Stimulated activated CD8-positive, alpha-beta memory T cell treated with anti-CD3 and anti-CD28 coated beads, Interleukin-15, amount 100 ng/mL, for 24 hours (primary cell): ENCODE measurements around the gene MAK.
"Not testable (repeated sequence)": the region's sequence is repeated elsewhere in the genome, so short reads cannot be mapped to it uniquely, and the experiment has no call there.

Experiments
- DNase-seq: peaks from one replicate; pipeline ENCODE4 v3.0.0-alpha.2; 2020; ENCODE audit warnings: low read depth

Gene MAK, protein sequence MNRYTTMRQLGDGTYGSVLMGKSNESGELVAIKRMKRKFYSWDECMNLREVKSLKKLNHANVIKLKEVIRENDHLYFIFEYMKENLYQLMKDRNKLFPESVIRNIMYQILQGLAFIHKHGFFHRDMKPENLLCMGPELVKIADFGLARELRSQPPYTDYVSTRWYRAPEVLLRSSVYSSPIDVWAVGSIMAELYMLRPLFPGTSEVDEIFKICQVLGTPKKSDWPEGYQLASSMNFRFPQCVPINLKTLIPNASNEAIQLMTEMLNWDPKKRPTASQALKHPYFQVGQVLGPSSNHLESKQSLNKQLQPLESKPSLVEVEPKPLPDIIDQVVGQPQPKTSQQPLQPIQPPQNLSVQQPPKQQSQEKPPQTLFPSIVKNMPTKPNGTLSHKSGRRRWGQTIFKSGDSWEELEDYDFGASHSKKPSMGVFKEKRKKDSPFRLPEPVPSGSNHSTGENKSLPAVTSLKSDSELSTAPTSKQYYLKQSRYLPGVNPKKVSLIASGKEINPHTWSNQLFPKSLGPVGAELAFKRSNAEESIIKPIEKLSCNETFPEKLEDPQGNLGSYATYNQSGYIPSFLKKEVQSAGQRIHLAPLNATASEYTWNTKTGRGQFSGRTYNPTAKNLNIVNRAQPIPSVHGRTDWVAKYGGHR

DNA sequence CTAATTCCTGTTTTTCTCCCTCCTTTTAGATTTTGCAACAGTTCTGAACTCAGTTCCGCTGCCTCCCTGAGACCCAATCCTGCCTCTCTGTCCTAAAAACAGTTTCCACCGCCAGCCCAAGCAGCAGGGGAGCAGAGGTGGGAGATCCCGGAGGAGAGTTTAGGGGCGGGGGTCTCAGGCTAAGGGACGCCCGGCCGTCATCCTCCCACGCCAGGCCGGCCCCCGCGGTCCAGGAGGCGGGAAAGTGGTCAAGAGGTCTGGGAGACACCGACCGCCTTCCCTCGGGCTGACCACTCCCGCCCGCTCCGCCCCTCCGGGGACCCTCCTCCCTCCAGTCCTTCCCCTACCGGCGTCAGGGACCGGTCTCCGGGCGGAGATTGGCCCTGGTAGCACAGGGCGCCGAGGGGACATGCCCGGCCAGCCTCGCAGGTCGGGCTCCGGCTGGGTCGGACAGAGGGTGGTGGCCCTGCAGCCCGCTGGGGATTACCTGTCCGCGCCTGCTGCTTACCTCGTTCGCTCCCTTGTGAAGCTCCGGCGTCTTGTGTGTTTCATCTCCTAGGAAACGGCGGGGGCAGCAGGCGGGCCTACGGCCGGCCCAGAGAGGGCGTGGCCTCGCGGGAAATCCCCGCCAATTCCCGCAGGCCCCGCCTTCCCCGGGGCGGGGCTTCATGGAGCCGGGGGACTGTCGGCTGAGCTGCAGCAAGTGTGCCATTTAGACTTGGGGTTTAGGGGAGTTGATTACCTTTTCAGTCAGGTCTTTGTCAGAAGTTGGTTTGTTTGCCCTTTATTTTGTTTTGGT lies at the start of gene MAK:
Gene MAK (minus strand): TSS at position 545 of the 799 bp plus-strand sequence. CDS start 7,891 bp downstream, outside the sequence.
- DNase-seq, result peak; percentile 63

DNA sequence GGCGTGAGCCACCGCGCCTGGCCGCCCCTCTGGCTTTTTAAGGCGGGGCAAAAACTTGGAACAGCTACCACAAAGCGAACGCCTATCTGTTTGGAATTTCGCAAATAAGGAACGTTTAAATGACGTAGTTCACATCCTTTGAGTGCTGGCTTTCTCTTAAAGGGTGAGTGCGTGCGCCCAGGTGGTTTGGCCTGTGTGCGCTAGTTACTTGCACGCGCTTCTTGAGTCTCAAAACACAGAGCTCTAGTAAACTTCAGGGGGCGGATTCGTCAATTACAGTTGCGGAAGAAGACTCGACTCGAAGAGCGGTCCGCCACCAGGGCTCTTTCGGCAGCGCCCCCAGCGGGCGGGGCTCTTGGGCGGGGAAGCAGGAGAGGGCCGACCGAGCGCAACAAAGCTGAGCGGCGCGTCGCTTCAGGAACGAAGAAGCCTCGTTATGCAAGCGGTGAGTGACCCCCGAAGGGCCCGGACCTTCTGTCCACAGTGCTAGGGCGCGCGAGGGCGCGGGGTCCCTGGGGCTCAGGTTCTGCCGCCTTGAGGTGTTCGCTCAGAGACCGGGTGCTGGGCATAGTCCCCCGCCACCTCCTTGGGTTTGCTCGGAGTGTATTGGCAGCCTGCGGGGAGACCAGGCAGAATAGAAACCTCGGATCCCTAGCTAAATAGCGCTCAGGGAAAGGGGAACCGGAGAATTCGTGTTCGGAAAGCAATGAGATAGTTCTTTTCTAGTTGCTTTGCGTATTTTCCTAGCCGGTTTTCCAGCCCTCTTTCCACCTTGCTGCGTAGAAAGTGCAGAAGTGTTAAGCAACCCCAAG lies 48.6 kb upstream of the MAK start, which contains the start of gene SYCP2L:
Gene SYCP2L (plus strand): TSS at position 362 of the 812 bp plus-strand sequence. CDS start 75 bp downstream, at position 437.
- DNase-seq, result no peak

DNA sequence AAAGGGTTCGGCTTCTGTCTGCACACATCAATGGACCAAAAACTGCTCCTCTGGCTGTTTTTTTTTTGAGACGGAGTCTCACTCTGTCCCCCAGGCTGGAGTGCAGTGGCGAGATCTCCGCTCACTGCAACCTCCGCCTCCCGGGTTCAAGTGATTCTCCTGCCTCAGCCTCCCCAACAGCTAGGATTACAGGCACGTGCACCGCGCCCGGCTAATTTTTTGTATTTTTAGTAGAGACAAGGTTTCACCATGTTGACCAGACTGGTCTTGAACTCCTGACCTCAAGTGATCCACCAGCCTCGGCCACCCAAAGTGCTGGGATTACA lies 48.0 kb upstream of the MAK start:
- DNase-seq, result not testable (repeated sequence)

DNA sequence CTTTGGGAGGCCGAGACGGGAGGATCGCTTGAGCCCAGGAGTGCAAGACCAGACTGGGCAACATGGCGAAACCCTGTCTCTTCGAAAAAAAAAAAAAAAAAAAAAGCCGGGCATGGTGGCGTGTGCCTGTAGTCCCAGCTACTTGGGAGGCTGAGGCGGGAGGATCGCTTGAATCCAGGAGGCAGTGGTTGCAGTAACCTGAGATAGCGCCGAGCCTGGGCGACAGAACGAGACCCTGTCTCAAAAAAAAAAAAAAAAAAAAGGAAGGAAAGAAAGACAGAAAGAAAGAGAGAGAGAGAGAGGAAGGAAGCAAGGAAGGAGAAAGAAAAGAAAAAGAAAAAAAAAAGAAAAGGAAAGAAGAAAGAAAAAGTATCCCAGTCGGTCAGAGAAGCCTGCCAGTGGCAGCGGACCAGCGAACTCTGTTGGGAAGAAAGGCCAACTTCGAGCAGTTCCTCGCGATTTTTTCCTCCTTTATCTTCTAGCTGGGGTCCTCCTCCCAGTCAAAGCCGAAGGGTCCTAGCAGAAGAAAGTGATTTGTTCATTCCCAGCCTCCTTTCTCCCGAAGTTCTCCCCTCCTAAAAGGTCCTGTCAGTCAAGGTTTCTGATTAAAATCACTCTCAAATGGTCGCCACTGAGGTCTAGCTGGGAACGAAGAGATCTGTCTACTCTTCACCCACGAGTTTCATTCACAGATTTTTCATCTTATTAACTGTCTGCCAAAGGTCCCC lies 46.1 kb upstream of the MAK start:
- DNase-seq, result no peak

DNA sequence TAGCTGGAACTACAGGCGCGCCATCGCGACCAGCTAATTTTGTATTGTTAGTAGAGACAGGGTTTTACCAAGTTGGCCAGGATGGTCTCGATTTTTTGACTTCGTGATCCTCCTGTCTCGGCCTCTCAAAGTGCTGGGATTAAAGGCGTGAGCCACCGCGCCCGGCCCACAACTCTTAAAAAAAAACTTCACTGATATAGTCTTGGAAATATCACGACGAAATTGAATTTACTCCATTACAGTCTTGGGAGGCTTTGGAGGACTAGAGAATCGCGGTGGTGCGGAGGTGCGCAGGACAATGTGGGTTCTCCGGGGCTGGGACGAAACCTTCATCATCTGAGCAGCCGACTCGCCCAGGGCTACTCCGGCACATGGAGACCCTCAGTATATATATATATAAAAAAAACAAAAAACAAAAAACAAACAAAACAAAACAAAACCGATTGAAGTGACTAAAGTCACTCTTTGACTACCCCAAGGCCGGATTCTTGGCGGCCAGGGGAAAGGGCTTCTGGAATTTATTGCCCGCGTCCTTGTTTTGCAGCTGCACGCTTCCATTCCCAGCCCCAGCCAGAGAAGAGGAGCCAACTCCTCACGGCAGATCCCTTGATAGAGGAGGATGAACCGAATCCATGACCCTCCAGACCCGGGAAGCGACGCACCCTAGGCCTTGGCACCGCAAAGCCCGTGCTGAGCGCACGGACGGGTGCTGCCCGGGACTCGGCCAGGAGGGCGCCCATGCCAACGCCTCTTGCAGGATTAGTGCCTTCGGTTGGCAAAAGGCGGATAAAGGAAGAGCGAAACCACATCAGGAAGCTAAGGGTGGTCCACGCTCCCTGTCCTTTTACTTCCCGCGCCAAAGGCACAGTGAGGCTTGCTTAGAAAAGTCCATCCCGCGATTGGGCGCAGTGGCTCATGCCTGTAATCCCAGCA lies 45.2 kb upstream of the MAK start:
- no peak for DNase-seq

DNA sequence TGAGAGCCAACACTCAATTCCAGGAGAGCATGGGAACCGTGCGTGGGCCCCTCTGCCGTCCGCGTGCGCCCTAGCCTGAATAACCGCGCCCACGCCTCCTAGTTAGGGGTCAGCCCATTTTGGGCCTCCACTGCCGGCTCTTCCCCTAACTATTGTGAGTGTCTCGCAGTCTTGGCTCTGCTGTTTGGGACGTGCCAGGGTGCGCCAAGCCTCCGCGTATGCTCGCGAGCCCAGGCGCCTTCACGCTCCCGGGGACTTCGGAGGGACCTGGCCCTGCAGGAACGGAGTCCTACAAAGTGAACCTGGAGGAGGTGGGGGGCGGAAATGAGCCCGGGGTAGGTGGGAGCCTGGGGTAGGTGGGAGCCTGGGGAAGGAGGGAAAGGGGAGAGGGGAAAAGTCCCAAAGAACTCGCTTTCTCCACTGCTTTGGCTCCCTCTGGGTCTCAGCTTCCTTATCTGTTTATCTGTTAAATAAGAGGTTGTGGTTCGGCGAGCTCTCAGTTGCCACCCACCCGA lies 44.4 kb upstream of the MAK start:
- no peak for DNase-seq

DNA sequence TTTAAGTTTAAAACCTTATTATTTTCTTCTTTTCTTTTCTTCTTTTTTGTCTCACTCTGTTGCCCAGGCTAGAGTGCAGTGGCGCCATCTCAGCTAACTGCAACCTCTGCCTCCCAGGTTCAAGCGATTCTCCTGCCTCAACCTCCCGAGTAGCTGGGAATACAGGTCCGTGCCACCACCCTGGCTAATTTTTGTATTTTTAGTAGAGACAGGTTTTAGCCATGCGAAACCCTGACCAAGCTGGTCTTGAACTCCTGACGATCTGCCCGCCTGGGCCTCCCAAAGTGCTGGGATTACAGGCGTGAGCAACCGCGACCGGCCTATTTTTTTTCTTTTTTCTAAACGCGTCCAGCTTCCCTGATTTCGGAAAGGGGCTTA lies 43.9 kb upstream of the MAK start:
- not testable (repeated sequence) for DNase-seq

DNA sequence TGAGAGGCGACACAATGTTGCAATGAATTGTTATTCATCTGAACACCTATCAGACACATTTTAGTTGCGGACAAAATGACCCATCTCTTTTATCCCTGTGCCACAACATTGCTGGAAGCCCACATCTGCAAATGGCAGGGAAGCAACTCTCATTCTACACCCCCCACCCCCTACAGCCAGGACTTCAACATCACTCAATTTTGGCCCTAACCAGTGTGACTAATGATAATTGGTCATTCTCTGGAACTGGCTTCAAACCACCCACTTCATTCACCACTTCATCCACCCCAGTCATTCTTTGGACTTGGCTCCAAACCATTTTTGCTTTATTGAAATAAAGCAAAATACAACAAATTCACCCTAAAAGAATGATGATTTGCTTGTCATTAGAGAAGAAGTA lies 42.0 kb upstream of the MAK start:
- DNase-seq, result no peak

DNA sequence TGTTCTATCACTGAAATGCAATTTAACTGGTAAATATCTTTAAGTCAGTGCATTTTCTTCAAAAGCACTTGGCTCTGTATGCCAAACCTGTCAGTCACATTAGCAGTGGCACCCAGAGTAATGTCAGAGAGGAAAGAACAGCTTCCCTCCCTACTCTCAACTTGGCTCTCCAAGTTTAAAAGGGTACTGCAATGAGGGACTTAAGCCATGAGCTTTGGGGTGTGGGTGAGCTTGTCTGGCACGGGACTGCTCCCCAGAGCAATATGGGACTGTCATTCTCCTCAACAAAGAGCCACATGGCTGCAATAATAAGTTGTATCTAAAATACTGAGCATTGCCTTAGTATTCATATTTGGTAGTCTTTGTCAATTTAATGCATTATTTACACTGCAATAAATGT lies 39.5 kb upstream of the MAK start:
- no peak for DNase-seq

DNA sequence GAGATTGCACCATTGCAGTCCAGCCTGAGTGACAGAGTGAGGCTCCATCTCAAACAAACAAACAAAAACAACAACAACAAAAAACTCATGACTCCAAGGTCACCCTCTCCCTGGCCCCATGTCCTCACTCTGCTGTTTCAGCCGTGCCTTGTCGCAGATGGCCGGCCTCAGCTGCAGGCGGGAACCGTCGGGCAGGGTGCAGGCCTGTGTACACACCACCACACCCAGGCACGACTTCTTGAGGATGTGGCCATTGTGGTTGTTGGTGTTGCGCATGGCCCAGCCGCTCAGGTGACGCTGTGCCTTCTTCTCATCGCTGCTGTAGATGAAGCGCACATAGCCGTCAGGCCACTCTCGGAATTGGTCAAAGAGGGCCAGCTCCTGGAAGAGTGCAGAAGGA lies 38.7 kb upstream of the MAK start:
- no peak for DNase-seq

DNA sequence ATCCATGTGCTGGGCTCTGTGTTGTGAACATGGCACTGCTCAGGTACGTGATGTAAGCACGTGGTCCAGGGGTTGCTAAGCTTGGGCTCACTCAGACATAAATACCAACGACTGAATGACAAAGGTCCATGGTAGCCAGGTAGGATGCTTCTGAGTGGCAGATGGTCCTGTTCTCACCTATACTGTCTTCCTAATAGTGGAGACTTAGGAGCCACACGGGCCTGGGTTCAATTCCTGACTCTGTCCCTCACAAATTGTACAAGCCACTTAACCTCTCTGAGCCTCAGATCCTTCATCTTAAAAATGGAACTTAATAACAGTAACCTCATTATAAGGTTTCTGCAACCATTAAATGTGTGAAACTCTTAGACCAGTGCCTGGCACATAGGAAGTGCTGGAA lies 36.7 kb upstream of the MAK start:
- DNase-seq, result no peak

DNA sequence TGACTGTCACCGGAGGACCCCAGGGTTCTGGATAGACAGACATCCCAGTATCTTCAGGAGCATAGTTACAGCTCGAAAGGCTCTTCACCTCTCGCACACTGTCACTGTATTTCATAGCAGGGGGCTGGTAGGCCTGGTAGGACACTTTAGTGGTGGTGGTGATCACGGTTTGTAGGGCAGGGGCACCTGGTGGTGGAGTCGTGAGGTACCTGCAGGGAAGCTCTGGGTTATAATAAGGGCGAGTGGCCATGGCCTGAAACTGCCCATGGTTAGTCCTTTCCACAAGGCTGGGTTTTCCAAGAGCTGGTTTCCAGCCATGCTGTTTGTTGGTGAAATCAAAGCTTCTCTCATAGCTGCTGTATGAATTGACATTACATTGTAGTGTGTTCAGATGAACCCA lies 35.9 kb upstream of the MAK start:
- DNase-seq, result no peak

DNA sequence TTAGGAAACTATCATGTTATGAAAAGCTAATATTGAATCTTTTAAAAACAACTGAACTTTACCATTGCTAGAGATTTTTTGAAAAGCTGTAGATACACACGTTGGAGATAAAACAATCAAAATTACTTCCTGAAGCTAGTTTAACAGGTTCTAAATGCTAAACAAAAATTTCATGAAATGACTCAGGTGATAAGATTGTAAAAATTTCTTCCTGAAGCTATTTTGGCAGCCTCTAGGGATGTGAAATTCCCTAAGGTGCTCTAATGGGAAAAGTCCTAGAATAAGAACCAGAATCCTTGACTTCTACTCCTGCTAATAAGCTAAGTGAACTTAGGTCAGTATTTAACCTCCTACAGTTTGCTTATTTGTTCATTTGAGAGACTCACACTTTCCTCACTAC lies 35.0 kb upstream of the MAK start:
- DNase-seq, result no peak

DNA sequence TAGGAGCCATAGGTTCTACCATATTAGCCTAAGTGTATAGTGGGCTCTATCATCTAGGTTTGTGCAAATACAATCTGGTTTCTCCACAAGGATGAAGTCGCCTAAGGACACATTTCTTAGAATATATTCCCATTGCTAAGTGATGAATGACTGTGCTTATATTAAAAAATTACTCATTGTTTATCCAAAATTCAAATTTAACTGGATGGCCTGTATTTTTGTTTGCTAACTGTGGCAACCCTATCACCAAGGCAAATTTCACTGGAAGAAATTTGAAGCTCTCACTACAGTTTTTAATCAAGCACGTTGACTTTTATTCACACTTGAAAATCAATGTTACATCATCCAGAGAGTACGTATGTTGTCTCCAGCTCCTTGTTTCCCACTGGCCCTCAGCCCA lies 29.6 kb upstream of the MAK start:
- no peak for DNase-seq

DNA sequence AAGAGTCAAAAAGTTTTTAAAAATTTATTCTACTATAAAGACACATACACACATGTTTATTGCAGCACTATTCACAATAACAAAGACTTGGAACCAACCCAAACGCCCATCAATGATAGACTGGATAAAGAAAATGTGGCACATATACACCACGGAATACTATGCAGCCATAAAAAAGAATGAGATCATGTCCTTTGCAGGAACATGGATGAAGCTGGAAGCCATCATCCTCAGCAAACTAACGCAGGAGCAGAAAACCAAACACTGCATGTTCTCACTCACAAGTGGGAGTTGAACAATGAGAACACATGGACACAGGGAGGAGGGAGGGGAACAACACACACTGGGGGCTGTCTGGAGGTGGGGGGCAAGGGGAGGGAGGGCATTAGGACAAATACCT lies 28.4 kb upstream of the MAK start:
- not testable (repeated sequence) for DNase-seq

DNA sequence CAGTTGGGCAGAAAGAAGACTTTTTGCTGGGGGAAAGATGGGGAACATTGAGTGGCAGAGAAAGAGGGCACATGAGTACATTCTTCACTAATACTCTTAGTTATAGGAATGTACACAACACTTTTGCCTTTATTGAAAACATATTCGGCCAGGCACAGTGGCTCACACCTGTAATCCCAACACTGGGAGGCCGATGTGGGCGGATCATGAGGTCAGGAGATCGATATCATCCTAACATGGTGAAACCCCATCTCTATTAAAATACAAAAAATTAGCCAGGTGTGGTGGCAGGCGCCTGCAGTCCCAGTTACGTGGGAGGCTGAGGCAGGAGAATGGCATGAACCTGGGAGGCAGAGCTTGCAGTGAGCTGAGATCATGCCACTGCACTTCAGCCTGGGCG lies 24.7 kb upstream of the MAK start:
- DNase-seq, result not testable (repeated sequence)

DNA sequence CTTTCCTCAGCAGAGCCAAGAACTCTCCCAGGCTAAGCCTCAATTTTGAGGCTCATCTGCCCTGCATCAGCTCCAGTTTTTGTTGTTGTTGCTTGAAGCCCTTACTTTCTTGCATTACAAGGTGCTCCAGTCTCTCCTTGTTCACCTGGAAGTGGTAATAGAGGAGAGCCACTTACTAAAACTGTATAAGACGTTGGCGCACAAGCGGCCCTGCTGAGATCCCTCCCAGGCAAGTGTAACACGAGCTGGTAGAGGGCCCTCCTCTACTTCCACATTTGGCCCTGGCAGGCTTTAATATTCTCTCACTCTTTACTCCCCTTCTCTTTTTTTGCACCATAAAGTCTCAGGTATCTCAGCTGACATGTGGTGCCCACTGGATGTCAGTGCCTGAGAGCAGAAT lies 24.0 kb upstream of the MAK start:
- no peak for DNase-seq

DNA sequence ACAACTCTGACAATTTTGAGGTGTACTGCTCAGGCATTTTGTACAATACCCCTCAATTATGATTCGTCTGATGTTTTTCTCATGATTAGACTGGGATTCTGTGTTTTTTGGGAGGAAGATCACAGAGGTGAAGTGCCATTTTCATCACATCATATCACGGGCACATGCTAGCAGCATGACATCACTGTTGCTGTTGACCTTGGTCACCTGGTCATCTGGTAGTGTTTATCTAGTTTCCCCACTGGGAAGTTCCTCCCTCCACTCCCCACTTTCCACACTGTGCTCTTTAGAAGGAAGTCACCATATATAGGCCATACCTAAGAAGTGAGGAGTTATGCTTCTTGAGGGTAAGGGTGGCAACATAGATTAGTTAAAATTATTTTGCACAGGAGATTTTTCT lies 22.7 kb upstream of the MAK start:
- DNase-seq, result no peak

DNA sequence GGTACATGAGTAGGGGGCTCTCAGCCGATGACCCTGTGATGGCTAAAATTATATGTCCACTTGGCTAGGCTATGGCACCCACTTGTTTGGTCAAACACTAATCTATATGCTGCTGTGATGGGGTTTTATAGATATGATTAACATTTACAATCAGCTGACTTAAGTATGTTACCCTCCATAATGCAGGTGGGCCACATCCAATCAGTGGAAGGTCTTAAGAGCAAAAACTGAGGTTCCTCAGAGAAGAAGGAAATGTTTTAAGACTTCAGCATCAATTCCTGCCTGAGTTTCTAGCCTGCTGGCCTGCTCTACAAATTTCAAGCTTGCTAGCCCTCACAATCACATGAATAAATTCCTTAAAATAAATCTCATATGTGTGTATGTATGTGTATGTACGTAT lies 18.9 kb upstream of the MAK start:
- DNase-seq, result no peak
